Natural killer cell (primary cell): ENCODE data around the gene S100A6. TPM values are rescaled to one million over a fixed set of nuclear protein-coding genes. Genes with fewer than 3 reads are reported as not detected.
A peak's percentile ranks its signal among the peaks of the same experiment; 100 is the strongest.

Experiments
- ATAC-seq, 3 donors: fragments of 150-1000 bp in 2 of 3; fragments of 200-7000 bp in 1 of 3; cut with Tn5 transposase; 1 replicate in 1 of 3; 2 replicates in 2 of 3; pipeline ENCODE4 v1.10.0; 2021; ENCODE audit warnings: mild to moderate bottlenecking in 2 of 3, moderate library complexity in 2 of 3
- DNase-seq, 2 donors: peaks; one replicate each; pipeline versions ENCODE4 v3.0.0 to v3.0.0-alpha.2; 2013 to 2021; ENCODE audit warnings: mixed read lengths in 1 of 2
- H3K27ac ChIP-seq: one replicate; pipeline ENCODE4 v1.5.1; 2013; ENCODE audit warnings: mild to moderate bottlenecking, low read length
- H3K27me3 ChIP-seq: one replicate; pipeline ENCODE4 v1.6.1; 2013; ENCODE audit warnings: low read length; ENCODE audit not compliant: control insufficient read depth, insufficient read depth
- H3K36me3 ChIP-seq: one replicate; pipeline ENCODE4 v1.6.1; 2013; ENCODE audit warnings: low read length; ENCODE audit not compliant: control insufficient read depth, insufficient read depth
- H3K4me1 ChIP-seq: one replicate; pipeline ENCODE4 v1.6.1; 2013; ENCODE audit warnings: low read length; ENCODE audit not compliant: control insufficient read depth, insufficient read depth
- H3K4me3 ChIP-seq: one replicate; pipeline ENCODE4 v1.5.1; 2013; ENCODE audit warnings: low read length
- H3K9me3 ChIP-seq: one replicate; pipeline ENCODE4 v1.6.1; 2013; ENCODE audit warnings: low read length; ENCODE audit not compliant: control insufficient read depth, insufficient read depth
- H3K27ac Mint-ChIP-seq, 2 donors: one replicate each; pipeline ENCODE4 v1.8.0; 2022; ENCODE audit warnings: mild to moderate bottlenecking in 2 of 2, mixed read lengths in 2 of 2, moderate library complexity in 1 of 2
- H3K27me3 Mint-ChIP-seq, 2 donors: one replicate each; pipeline ENCODE4 v1.8.0; 2022; ENCODE audit warnings: low read depth in 2 of 2, mixed read lengths in 2 of 2
- H3K36me3 Mint-ChIP-seq: one replicate; pipeline ENCODE4 v1.8.0; 2022; ENCODE audit warnings: mixed read lengths
- H3K4me1 Mint-ChIP-seq, 2 donors: one replicate each; pipeline ENCODE4 v1.8.0; 2022; ENCODE audit warnings: mixed read lengths in 2 of 2
- H3K4me3 Mint-ChIP-seq: one replicate; pipeline ENCODE4 v1.8.0; 2022; ENCODE audit warnings: mild to moderate bottlenecking, moderate library complexity, mixed read lengths
- H3K9me3 Mint-ChIP-seq, 2 donors: one replicate each; pipeline ENCODE4 v1.8.0; 2022; ENCODE audit warnings: mixed read lengths in 2 of 2
- WGBS: methylation state at CpG from one replicate; pipeline ENCODE4 v1.1.7; 2013; ENCODE audit warnings: missing lambda C conversion rate; ENCODE audit not compliant: insufficient coverage; 5-methylcytosine and 5-hydroxymethylcytosine counted together
- intact Hi-C: fragments of 100-400 bp; cut with micrococcal nuclease; formaldehyde crosslinking; loops from one replicate; pipeline ENCODE4 v1.14.2; 2022
- total RNA-seq, 4 donors: library from RNA; stranded (reverse); fragments of 120-200 nt in 1 of 4; gene quantifications; one replicate each; pipeline versions ENCODE4 v1.2.3 to v1.2.4, GENCODE V29; 2013 to 2022
- TF ChIP-seq, protein P1 (sequence below): fragments of 200-600 bp; IDR thresholded peaks from one replicate; pipeline ENCODE4 v1.8.0; 2022; ENCODE audit warnings: antibody characterized with exemption

S100A6 gene
- total RNA-seq, 3 donors from 2014 or later (not counting 1 experiment from before 2014, with no cell fraction given), result 174 to 261 (median 245) TPM

DNA sequence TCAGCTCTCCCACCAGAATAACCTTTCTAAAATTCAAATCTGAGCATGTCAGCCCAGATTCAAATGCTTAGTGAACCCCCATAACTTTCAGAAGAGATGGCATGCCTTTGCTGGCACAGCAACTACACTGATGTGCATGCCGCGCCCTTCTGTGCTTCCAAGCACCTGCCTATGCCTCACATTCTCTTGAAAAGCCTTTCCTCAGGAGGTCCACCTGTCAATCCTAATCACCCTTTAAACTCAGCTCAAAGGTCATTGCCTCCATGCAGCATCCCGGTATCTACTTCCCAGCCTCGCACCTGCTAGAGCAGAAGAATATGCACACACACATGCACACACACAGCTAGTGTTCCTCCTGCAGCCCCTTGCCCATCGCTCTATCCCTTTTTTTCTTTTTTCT, 35.1 kb upstream of the S100A6 start:
- 96% methylated on average over 5 of the region's 5 CpGs for WGBS
- no peak overlapping the region for H3K27ac Mint-ChIP-seq
- TF ChIP-seq, protein P1, sequence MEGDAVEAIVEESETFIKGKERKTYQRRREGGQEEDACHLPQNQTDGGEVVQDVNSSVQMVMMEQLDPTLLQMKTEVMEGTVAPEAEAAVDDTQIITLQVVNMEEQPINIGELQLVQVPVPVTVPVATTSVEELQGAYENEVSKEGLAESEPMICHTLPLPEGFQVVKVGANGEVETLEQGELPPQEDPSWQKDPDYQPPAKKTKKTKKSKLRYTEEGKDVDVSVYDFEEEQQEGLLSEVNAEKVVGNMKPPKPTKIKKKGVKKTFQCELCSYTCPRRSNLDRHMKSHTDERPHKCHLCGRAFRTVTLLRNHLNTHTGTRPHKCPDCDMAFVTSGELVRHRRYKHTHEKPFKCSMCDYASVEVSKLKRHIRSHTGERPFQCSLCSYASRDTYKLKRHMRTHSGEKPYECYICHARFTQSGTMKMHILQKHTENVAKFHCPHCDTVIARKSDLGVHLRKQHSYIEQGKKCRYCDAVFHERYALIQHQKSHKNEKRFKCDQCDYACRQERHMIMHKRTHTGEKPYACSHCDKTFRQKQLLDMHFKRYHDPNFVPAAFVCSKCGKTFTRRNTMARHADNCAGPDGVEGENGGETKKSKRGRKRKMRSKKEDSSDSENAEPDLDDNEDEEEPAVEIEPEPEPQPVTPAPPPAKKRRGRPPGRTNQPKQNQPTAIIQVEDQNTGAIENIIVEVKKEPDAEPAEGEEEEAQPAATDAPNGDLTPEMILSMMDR, result no peak
- H3K36me3 Mint-ChIP-seq, result no peaks in the 10 kb centered on the region
- no peaks in the 10 kb centered on the region for H3K36me3 ChIP-seq
- H3K27me3 ChIP-seq, result no peaks in the 10 kb centered on the region
- no peaks in the 10 kb centered on the region for H3K9me3 ChIP-seq
- H3K9me3 Mint-ChIP-seq, result no peaks in the 10 kb centered on the region
- peaks cover 30% of the 10 kb centered on the region for H3K4me1 ChIP-seq
- no peak overlapping the region for H3K27ac ChIP-seq
- ATAC-seq, result no peak
- H3K27me3 Mint-ChIP-seq, result peaks cover 0 to 12% of the 10 kb centered on the region in 2 donors
- DNase-seq, result no peak
- H3K4me1 Mint-ChIP-seq, result peaks cover 22 to 26% of the 10 kb centered on the region in 2 donors
- H3K4me3 ChIP-seq, result no peak overlapping the region
- H3K4me3 Mint-ChIP-seq, result no peak overlapping the region
- intact Hi-C loops, result no loop called here

GRCh38 chr1:153569465-153569864, 33.7 kb upstream of the S100A6 start:
- H3K9me3 ChIP-seq, result no peaks in the 10 kb centered on the region
- no peaks in the 10 kb centered on the region for H3K27me3 ChIP-seq
- Mint-ChIP-seq H3K36me3 (no peaks in the 10 kb centered on the region), H3K4me3 (no peak overlapping the region), H3K27ac (peak overlapping the region in 1 of 2 donors; percentile 18), H3K4me1 (peaks cover 25 to 34% of the 10 kb centered on the region in 2 donors), H3K9me3 (no peaks in the 10 kb centered on the region), H3K27me3 (peaks cover 0 to 12% of the 10 kb centered on the region in 2 donors)
- no peak overlapping the region for H3K4me3 ChIP-seq
- TF ChIP-seq, protein P1, result no peak
- intact Hi-C loops, result no loop called here
- H3K27ac ChIP-seq, result no peak overlapping the region
- DNase-seq (no peak), ATAC-seq (no peak)
- H3K4me1 ChIP-seq, result peaks cover 37% of the 10 kb centered on the region
- WGBS, result 87% methylated on average over 8 of the region's 8 CpGs
- no peaks in the 10 kb centered on the region for H3K36me3 ChIP-seq

GRCh38 chr1:153568367-153569099, 32.7 kb upstream of the S100A6 start:
- no peaks in the 10 kb centered on the region for H3K36me3 Mint-ChIP-seq
- no peaks in the 10 kb centered on the region for H3K9me3 Mint-ChIP-seq
- peaks cover 37% of the 10 kb centered on the region for H3K4me1 ChIP-seq
- H3K27me3 Mint-ChIP-seq, result peaks cover 0 to 12% of the 10 kb centered on the region in 2 donors
- TF ChIP-seq, protein P1, result peak; percentile 97
- peak overlapping the region; percentile 50 to 98 for H3K27ac Mint-ChIP-seq
- H3K27me3 ChIP-seq, result no peaks in the 10 kb centered on the region
- H3K27ac ChIP-seq, result no peak overlapping the region
- DNase-seq (peak; percentile 73 to 89), ATAC-seq (peak; percentile 41 to 71 (median 71))
- no peaks in the 10 kb centered on the region for H3K36me3 ChIP-seq
- WGBS, result 20% methylated on average over 25 of the region's 25 CpGs
- no peak overlapping the region for H3K4me3 ChIP-seq
- intact Hi-C loops, result loop anchor here (1.0 kb wide), 2 partner anchors 35 to 57 kb away; no protein-coding TSS in a partner anchor
- no peaks in the 10 kb centered on the region for H3K9me3 ChIP-seq
- H3K4me1 Mint-ChIP-seq, result peaks cover 25 to 34% of the 10 kb centered on the region in 2 donors
- H3K4me3 Mint-ChIP-seq, result peak overlapping the region; percentile 60
